Fibroblast of skin of scalp (primary cell): ENCODE results near the gene NUP88. TPM values are rescaled to one million over a fixed set of nuclear protein-coding genes. Genes with fewer than 3 reads are reported as not detected.
"Not testable (repeated sequence)": the region's sequence is repeated elsewhere in the genome, so short reads cannot be mapped to it uniquely, and the experiment has no call there.

Experiments used
- DNase-seq: peaks from one replicate; pipeline ENCODE4 v3.0.0-alpha.2; 2013
- polyA plus RNA-seq, 2 experiments: library from polyadenylated mRNA; unstranded; fragments of 120-200 nt; gene quantifications; one replicate each; pipeline ENCODE4 v1.2.1, GENCODE V29; 2013; ENCODE audit not compliant: insufficient read length in 2 of 2

Gene NUP88
- 44.2 TPM for polyA plus RNA-seq (2013, experiment 1 of 2; ENCODE audit: insufficient read length)
- polyA plus RNA-seq (2013, experiment 2 of 2; ENCODE audit: insufficient read length), result 50.4 TPM

DNA sequence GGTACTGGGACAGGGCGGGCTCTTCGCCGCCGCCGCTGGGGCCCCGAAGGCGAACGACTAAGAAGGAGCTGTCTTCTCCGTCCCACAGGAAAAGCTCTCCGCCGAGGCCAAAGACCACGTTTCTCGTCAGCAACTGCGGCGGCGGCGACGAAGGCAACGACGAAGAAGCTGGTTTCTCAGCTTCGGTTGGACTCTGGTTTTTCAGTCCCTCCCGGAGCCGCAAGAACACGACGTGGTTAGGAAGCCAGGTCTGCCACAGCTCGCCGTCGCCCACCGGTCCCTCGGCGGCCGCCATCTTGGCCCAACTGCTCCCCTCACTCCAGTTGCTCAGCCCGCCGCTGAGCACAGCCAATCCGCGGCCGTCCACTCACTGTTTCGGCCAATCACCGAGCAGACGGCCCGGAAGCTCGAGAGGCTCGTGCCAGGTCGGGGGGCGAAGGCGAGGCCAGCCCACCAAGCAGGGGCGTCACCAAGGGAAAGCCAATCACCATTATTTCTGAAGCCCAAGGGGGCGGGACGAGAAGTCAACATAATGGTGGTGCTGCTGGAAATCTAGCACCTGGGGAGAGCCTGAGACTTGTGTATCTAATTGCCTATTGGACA is at the start of gene NUP88:
TSS of gene NUP88 (minus strand) at position 307 of the 603 bp plus-strand sequence. CDS start at position 295, 12 bp downstream.
- DNase-seq, result peak; percentile 97

DNA sequence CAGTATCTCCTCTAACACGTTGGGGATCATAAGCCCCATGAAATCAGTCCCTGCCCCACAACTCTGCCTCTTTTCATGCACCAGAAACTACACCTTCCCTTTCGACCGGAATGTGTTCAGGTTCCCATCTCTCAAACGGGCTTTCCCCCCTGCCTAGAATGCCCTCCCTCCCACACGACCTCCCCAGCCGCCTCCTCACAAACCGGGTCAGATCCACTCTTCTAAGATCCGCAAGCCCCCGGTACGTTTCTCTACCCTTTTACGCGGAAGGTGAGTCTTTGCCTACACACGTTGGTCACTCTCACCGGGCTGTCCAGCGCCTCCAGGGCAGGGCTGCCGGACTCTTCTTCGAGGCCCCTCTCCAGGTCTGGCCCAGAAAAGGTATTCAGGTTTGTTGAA is 48.6 kb upstream of the NUP88 start:
- no peak for DNase-seq

DNA sequence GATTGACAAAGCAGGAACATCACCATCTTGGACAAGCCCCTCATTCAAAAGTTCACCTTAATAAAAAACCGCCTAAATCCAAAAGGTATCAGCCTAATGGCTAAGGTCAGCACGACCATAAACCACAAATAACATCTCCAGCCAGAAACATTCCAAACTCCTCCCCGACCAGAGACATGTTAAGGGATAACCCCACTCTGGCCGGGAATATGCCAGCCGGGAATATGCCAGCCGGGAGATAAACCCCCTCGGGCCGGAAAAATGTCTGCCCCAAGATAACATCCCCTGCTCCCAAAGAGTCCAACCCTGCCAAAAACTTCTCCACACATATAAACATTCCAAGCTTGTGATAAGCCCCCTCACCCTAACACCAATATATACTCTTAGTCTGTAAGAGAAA is 48.0 kb upstream of the NUP88 start:
- DNase-seq, result no peak

DNA sequence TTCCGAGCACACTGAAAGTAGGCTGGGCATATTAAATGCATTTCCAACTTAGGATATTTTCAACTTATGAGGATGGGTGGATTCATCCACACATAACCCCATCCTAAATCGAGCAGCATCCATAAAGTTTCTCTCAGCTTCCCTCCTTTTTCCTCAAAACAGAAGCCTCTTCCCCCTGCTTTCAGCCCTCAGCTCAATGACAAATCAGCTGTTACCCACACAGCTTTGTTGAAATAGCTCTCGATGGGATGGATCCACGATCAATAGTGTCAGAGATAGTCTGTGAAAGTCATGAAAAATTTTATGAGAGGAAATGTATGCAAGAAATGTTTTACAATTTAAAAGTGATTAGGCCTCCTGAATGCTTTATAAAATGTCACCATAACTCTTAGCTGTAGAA is 46.8 kb upstream of the NUP88 start:
- DNase-seq, result no peak

DNA sequence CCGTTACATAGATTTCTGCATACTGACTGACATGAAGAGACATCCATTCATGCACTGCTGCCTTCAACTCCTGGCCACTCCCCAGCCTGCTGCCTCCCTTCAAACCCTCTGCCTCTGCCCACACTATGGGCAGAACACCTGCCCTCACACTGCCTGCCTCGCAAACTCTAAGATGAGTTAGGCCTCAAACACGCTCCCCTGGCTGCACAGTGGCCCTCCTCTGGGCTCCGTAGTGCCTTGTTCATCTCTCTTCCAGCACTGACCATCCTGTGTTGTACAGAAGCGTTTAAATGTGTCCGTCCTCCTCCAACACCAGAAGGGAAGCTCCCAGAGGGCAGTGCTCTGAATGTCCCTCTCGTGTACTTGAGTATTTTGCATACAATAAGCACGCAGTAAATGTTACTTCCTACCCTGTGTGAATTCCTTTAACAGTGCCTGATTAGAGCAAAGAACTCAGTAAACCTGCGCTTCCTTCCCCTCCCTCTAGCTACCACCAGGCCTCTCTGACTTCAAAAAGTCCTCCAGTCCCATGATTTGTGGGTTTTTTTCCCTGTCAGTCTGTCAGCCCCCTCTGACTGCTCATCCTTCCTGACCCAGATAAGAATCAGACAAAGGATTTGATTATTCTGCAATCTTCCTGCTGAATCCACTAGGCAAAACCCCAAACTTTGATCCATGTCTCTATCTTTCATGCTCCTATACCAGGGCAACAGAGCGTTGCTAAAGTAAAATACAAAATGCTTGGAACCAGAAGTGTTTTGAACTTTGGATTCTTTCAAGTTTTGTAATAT is 45.5 kb upstream of the NUP88 start:
- no peak for DNase-seq

DNA sequence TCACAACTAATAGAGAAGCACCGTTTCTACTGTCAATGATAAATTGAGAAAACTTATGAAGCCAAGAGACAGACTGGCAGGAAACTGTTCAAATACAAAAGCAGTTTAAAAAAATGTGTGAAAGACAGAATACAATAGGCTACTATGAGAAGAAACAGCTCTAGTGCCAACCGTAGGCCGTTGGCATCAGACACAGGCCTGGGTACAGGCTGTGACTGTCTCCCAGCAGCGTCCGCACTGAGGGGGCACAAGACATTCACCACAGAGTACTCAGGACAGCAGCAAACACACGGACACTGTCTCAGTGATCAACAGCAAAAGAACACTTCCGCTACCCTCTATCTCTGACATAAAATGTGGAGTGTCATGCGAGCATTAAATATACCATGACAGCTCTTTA is 27.3 kb upstream of the NUP88 start:
- no peak for DNase-seq

DNA sequence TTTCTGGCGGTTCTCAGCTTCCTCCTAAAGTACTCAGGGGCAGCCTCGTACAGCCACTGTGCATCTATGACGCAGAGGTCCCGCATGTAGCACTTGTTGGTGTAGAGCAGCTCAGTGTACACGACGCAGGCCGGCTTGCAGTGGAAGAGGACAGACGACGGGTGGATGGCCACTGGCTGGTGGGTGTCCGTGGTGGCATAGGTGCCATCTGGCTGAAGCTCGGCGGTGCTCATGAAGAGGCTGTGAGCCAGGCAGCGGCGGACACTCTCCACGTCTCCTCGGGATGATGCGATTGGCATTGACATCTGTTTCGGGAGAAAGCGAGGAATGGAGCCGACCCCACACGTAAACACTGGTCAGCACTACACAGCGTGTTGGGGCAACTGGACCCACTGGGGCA is 24.7 kb upstream of the NUP88 start:
- no peak for DNase-seq

DNA sequence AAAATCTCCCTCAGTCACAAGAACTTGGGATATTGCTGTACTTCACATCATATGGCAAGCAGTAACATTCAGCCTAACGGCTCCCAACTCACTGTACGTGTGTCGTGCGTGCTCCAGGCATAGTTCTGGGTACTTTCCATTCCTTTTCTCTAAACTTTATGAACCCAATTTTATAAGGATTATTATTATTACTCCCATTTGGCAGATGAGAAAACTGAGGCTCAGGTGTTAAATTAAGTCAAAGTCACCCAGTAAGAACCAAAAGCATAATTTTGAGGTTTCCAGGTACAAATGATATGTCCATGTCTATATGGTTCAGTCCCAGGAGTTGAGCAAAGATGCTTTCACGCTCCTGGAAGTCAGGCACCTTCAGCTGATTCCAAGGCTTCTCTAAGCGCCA is 24.3 kb upstream of the NUP88 start:
- no peak for DNase-seq

DNA sequence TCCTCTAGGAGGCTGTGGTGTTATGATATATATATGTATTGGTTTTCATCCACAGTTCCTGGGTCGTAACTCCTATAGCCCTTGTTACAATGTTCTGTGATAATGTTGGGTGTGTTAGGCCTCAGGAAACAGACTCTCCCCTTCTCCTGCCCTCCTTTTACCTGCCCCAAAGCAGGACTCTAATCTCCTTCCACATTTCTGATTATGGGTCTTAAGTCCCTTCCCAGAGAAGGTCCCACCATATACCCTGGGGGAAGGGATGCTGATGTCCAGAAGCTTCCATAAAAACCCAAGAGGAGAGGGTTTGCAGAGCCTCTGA is 19.9 kb upstream of the NUP88 start:
- no peak for DNase-seq

DNA sequence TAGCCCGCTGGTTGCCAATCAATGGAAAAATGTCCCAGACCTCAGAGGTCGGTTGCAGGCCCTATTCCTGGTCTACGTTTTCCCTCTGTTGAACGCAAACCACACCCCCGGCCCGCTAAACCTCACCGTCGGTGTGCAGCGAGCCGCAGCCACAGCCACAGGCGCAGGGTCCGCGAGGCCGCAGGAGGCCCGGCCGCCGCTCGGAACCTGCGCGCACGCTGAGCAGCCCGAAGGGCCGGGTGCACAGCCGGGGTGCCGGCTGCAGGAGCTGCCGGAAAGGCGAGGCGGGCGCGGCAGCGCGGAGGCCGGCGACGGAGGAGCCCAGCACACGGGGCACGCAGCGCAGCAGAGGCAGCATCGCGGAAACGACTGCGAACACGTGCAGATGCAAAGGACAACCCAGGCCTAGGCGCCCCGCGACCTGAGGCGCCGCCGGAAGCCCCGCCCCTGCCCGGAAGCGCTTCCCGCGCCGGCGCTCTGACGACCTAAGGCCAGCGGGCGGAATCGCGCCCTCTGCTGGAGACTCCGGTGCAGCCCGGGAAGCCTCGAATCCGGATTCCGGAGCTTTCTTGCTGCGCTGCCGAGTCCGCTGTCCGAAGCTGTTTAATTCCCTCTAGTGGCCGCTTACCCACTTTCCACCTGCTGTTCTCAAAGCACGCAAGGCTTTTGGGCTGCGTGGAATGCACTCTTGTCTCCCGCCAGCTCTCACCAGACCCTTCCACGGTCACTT is 19.4 kb upstream of the NUP88 start, which contains the start of gene C1QBP:
TSS of gene C1QBP (minus strand) at position 440 of the 730 bp plus-strand sequence. CDS start at position 358, 82 bp downstream.
- DNase-seq, result peak; percentile 90

DNA sequence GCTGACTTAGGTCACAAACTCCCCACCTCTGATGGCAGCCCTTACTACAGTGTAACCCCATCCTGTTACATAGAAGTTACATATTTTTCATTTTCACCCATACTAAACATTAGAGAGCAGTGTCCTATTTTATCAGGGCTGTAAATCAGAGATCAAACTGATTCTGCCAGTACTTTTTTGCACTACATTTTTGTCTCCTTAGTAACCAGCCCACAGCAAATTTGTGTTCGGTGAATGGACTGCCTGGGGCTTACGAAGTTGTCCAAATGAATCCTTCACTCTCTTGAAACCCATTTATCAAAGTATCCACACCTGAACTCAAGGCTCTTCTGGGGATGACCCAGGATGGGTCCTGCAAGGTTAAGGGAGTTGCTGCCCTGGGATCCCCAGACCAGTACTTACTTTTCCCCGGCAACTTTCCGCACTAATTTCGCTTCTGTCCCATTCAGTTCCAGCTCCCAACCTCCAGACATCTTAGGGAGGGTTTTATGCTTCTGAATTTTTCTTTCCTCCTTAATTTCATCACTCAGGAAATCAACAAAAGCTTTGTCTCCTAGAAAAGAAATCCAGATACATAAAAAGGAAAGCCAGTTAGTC is 18.4 kb upstream of the NUP88 start:
- peak; percentile 22 for DNase-seq

DNA sequence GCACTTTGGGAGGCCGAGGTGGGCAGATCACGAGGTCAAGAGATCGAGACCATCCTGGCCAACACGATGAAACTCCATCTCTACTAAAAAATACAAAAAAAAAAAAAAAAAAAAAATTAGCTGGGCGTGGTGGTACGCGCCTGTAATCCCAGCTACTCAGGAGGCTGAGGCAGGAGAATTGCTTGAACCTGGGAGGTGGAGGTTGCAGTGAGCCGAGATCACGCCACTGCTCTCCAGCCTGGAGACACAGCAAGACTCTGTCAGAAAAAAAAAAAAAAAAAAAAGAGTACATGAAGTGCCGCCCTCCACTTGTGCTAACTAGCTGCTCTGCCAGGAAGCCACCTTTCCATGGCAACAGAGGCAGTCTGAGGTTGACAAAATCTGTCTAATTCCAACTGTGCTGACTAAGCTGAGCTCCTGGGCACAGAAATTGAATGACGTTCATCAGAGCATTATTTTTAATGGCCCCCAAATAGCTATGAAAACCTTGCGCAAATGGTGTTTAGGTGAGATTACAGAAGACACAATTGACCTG is 16.4 kb upstream of the NUP88 start:
- DNase-seq, result not testable (repeated sequence)

DNA sequence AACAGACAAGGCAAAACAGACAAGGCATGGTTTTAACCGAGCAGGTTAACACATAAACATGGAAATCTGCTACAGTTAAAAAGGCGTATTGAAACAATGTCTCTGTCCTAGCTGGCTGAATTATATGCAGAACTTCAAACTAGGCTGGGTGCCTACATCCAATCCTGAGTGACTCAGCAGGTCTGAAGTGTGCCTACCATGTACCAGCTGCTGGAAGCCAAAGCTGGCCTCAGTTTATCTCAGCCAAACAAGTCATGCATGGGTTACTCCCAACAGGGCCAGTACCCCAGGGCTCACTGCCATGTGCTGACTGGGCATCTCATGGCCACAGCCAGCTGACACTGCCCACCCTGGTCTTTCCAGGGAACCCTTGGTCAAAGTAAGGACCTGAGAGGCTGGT is 15.5 kb upstream of the NUP88 start:
- DNase-seq, result no peak

DNA sequence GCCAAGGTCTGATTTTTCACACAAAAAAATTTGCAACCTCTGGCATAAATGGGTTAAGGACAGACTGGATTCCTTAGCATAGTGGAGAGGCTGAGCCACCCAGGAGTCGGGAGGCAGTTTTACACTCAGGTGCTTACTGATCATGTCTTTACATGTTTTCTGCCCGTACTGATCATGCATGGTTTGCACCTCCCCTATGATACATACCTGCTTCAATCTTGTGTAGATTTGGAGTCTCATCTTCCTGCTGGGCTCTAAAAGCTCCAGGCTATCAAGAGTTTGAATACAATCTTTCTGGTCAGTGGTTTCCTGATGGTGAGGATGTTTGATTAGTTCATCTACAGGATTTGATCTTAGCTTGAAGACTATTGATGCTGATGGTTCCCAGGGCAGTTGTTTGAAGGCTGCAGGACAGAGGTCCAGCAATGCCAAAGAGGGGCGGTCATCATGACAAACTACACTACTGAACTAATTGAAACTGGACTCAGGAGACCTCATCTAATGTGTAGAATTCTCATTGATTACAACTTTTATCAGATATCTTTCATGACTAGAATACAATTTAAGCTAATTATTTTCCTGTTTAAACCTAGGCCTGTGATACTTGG is 12.6 kb upstream of the NUP88 start:
- DNase-seq, result no peak

DNA sequence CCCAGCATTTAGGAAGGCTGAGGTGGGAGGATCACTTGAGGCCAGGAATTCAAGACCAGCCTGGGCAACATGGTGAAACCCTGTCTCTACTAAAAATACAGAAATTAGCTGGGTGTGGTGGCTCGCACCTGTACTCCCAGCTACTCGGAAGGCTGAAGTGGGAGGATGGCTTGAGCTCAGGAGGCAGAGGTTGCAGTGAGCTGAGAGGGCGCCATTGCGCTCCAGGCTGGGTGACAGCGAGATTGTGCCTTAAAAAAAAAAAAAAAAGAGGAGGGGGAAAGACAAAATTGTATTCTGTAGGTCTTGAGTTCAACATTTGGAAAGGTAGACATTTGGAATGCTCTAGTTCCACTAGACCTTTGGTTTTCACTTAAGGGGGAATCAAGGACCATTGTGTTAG is 11.8 kb upstream of the NUP88 start:
- DNase-seq, result not testable (repeated sequence)

DNA sequence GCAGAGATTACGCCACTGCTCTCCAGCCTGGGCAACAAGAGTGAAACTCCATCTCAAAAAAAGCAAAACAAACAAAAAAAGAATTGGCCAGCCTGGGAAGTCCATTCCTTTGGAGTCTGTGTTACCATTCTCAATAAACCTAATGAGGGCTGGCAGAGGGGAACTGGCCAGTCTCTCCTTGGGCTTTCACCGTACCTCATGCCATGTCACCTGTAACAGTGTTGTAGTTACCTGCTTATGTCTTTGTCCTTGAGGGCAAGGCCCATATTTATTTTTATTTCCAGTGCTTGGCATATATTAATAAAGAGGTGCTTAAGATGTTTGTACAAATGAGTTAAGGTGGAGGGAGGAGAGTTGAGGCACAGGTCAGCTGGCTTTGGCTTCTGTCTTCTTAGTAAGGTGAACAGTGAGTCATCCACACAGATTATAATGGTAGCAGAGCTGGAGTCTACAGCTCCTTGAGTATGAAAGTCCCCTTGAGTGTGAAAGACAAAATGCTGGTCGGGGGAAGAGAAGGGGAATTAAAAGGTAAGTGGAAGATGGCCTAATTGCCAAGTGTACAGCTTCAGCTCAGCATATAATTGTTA is 11.0 kb upstream of the NUP88 start:
- no peak for DNase-seq

DNA sequence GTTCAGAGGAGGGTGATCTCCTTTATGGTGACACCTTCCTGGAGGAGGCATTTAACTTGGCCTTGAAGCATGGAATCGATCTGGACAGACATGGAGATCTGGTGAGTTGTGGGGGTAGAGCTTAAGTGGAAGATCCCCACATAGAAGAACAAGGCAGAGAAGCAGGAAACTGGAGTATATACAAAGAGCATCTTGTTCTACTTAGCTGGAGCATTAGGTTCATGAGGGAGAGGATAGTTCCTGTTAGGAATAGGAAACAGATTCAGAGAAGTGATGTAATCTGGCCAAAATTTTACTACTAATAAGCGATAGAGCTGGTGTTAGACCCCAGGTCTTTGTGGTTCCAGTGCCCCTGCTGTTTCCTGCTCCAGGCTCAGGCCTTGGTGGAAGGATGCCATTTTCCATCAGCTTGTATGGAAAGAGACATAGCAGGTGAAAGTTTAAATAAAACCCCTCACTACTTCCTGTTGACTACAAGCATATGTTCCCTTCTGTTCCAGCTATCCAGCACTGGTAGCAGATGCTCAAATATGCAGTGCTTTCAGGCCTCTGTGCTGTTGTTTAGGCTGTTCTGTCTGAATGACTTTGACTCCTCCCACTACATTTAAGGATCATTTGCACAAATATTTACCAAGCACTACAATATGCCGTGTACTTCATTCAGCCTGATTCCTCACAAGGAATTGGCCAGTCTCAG is 9.9 kb upstream of the NUP88 start:
- DNase-seq, result no peak

DNA sequence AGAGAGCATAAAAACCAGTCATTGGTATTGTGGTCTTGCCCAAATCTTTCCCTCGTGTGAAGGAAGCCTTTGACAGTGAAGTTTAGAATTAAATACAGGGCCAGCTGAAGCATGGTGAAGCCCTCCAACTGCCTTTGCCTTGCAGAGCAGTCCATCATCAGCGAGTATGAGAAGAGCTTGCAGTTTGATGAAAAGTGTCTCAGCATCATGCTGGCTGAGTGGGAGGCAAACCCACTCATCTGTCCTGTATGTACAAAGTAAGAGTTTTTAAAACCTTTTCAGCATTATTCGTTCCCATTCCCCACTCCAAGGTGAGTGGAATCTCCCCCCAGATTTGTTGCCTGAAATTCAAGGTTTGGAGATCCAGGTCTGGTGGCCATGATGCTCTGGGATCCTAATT is 6.4 kb upstream of the NUP88 start:
- DNase-seq, result no peak

DNA sequence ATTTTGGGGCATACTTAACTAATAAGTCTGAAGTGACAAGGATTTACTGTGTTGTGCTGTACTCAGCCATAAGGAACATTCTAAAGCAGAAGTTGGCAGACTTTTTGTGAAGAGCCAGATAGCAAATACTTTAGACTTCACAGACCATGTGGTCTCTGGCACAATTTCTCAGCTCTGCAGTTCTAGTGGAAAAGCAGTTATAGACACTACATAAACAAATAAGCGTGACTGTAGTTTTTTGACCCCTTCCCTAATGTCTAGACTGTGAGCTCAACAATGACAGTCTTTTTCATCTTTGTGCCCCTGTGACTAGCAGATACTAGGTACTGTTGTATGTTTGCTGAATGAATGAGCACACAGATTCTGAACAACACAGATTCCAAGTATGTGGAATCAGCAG is 5.4 kb upstream of the NUP88 start:
- DNase-seq, result no peak

DNA sequence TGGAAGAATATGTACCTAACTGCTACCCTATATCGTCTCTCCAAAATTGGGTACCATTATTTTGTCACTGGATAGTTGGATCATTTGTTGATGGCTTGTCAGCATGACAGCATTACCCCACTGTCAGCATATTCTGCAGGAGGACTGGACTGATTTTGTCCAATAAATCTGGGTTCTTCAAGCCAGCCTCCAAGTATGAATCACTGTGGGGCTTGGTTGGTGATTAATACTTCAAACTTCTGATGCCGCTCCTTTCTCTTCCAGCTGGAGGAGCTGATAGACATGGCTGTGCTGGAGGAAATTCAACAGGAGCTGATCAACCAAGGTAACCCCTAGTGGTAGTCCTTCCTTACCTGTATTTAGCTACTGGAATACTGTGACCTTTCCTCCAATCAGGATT is 3.0 kb upstream of the NUP88 start:
- peak; percentile 68 for DNase-seq

DNA sequence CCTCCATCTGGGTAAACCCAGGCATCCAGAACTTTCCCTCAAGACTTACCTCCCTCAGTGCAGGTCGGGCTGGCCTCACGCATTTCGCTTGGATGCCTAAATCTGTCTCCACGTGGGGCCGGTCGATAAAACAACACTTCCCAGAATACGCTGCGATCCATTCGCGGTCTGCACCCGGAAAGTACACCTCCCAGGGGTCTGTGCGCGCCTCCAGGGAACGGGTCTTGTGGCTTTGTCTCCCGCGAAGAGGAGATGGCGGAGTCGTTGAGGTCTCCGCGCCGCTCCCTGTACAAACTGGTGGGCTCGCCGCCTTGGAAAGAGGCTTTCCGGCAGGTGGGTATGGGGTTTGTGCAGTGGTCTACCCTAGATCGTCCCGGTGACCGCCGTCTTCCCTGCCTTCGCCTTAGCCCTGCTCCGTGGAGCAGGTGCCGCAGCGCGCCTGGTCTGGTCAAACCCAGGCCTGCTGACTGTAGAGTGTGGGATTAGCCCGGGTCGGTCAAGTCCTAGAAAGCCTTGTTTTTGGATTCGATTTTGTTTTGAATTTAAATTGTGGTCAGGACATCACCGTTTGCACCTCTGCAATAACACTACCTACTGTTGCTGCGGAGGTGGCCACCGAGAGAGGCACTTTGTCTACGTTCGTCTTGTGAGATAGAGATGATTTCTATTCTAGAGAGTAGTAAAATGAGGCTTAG is 644 bp upstream of the NUP88 start, which contains the start of gene RPAIN:
TSS of gene RPAIN (plus strand) at position 224 of the 695 bp plus-strand sequence. CDS start at position 253, 29 bp downstream.
- DNase-seq, result peak; percentile 86
